ENCODE measurements around the gene NOS3.

NOS3 gene

GRCh38 chr7:150964593-150965111, 26.2 kb upstream of the NOS3 start:
- DNase-seq (ENCODE audit: low read depth) = no peak

- no peak for DNase-seq (ENCODE audit: low read depth)
These were observed 25.5 kb upstream of the NOS3 start for GRCh38 chr7:150965273-150965830.

GRCh38 chr7:150966002-150966401, 24.8 kb upstream of the NOS3 start:
- DNase-seq (ENCODE audit: low read depth) = no peak

GRCh38 chr7:150967349-150967748, 23.5 kb upstream of the NOS3 start:
- no peak for DNase-seq (ENCODE audit: low read depth)

GRCh38 chr7:150968056-150968733, 22.6 kb upstream of the NOS3 start:
- DNase-seq (ENCODE audit: low read depth) = no peak

GRCh38 chr7:150968734-150969372, 22.0 kb upstream of the NOS3 start:
- no peak for DNase-seq (ENCODE audit: low read depth)

- DNase-seq (ENCODE audit: low read depth) = no peak
These were observed 21.3 kb upstream of the NOS3 start for GRCh38 chr7:150969475-150969874.

GRCh38 chr7:150970424-150970823, 20.4 kb upstream of the NOS3 start:
- no peak for DNase-seq (ENCODE audit: low read depth)

GRCh38 chr7:150971242-150972022, 19.4 kb upstream of the NOS3 start:
- no peak for DNase-seq (ENCODE audit: low read depth)

- no peak for DNase-seq (ENCODE audit: low read depth)
These were observed 18.8 kb upstream of the NOS3 start for GRCh38 chr7:150972023-150972468.

GRCh38 chr7:150972741-150973140, 18.1 kb upstream of the NOS3 start:
- no peak for DNase-seq (ENCODE audit: low read depth)

- peak; percentile 42 for DNase-seq (ENCODE audit: low read depth)
These were observed 17.0 kb upstream of the NOS3 start for GRCh38 chr7:150973571-150974451.

- DNase-seq (ENCODE audit: low read depth) = peak; percentile 82
These were observed 16.1 kb upstream of the NOS3 start for GRCh38 chr7:150974468-150975391.

- DNase-seq (ENCODE audit: low read depth) = no peak
These were observed 15.1 kb upstream of the NOS3 start for GRCh38 chr7:150975536-150976319.

GRCh38 chr7:150976529-150977381, 14.1 kb upstream of the NOS3 start:
- no peak for DNase-seq (ENCODE audit: low read depth)

GRCh38 chr7:150977382-150978125, 13.3 kb upstream of the NOS3 start:
- no peak for DNase-seq (ENCODE audit: low read depth)

GRCh38 chr7:150978126-150978789, 12.6 kb upstream of the NOS3 start, which contains the start of gene KCNH2:
KCNH2 (minus strand) TSS chr7:150978321; CDS start chr7:150977913, 408 bp downstream.
- DNase-seq (ENCODE audit: low read depth) = peak; percentile 29
